Heart left ventricle (tissue), 13 donors: ENCODE measurements around the gene STX11.
"Not testable (repeated sequence)": the region's sequence is repeated elsewhere in the genome, so short reads cannot be mapped to it uniquely, and the experiment has no call there.

Experiments used
- CTCF ChIP-seq, 12 donors: fragments of 200-600 bp; sonication (generic) in 4 of 12; IDR thresholded peaks; one replicate each; pipeline versions ENCODE4 v1.5.0 to v1.8.0; 2018 to 2022; ENCODE audit warnings: antibody characterized with exemption in 12 of 12, mild to moderate bottlenecking in 5 of 12
- POLR2A ChIP-seq, 2 donors: fragments of 450-650 bp; IDR thresholded peaks; one replicate each; pipeline ENCODE4 v1.6.1; 2017; ENCODE audit warnings: antibody characterized with exemption in 2 of 2, mild to moderate bottlenecking in 2 of 2, moderate library complexity in 2 of 2
- donor health status: ischemic (EF 13 %, LVEDD 7.1; RV severe dilation, severe dysfunction).
- donor health status: DM: no; HTN: yes; CAD: no.
- donor health status: DM: no; HTN: no; CAD: no.
- donor health status: ischemic (EF 25% LVEDD 6.9; RV normal size, moderate dysfunction).
- donor health status: ischemic (EF 25% LVEDD 5.7; RV mildly dilated, moderate dysfunction).
- donor health status: ischemic (EF 35%, LVEDD 5.7; RV mildly dilated, moderate dysfunction).
- donor health status: nonischemic (EF 11% LVEDD 7.7; RV severe dilation, severe dysfunction).
- donor health status: DM: yes; HTN: yes; CAD: no.
- donor health status: PGD.
- donor health status: ischemic (EF 29% LVEDD 5.4; RV normal size, mild dysfunction).
- donor health status: nonischemic (EF 23%, LVEDD 6.1; RV moderate dilation, normal function).

GRCh38 chr6:144132167-144132690, 18.1 kb upstream of the STX11 start:
- not testable (repeated sequence) for TF ChIP-seq CTCF, POLR2A (IDR thresholded peaks at IDR 0.05)
